Naive B cell (primary cell): ENCODE data around the gene USP30. TPM values are rescaled to one million over a fixed set of nuclear protein-coding genes. Genes with fewer than 3 reads are reported as not detected.
A peak's percentile ranks its signal among the peaks of the same experiment; 100 is the strongest.

ENCODE experiments used
- ATAC-seq, 2 donors: fragments of 150-1000 bp; cut with Tn5 transposase; 2 replicates each; pipeline ENCODE4 v1.10.0; 2021; ENCODE audit warnings: low read depth in 2 of 2, mild to moderate bottlenecking in 2 of 2, moderate library complexity in 2 of 2
- DNase-seq: peaks from one replicate; pipeline ENCODE4 v3.0.0; 2022
- H3K27ac Mint-ChIP-seq, 6 donors: one replicate each; pipeline ENCODE4 v1.8.0; 2020 to 2022; ENCODE audit warnings: mild to moderate bottlenecking in 6 of 6, mixed read lengths in 6 of 6, moderate library complexity in 5 of 6, inconsistent platforms in 2 of 6
- H3K27me3 Mint-ChIP-seq, 3 donors: one replicate each; pipeline ENCODE4 v1.8.0; 2021 to 2022; ENCODE audit warnings: mixed read lengths in 3 of 3, mild to moderate bottlenecking in 1 of 3
- H3K36me3 Mint-ChIP-seq, 2 donors: one replicate each; pipeline ENCODE4 v1.8.0; 2020 to 2022; ENCODE audit warnings: mixed read lengths in 2 of 2, inconsistent platforms in 1 of 2, mild to moderate bottlenecking in 1 of 2
- H3K4me1 Mint-ChIP-seq, 3 donors: one replicate each; pipeline ENCODE4 v1.8.0; 2020 to 2022; ENCODE audit warnings: mixed read lengths in 3 of 3, inconsistent platforms in 1 of 3, mild to moderate bottlenecking in 1 of 3, moderate library complexity in 1 of 3
- H3K4me3 Mint-ChIP-seq, 8 donors: one replicate each; pipeline ENCODE4 v1.8.0; 2020 to 2022; ENCODE audit warnings: mild to moderate bottlenecking in 8 of 8, mixed read lengths in 8 of 8, moderate library complexity in 8 of 8, inconsistent platforms in 2 of 8
- H3K9me3 Mint-ChIP-seq, 7 donors: one replicate each; pipeline ENCODE4 v1.8.0; 2020 to 2022; ENCODE audit warnings: mixed read lengths in 7 of 7, mild to moderate bottlenecking in 5 of 7, inconsistent platforms in 2 of 7, moderate library complexity in 1 of 7
- polyA plus RNA-seq, 6 donors: library from polyadenylated mRNA; unstranded; fragments of 300-500 nt; fragmentation: Illumina TruSeq; gene quantifications; one replicate each; pipeline ENCODE4 v1.2.3, GENCODE V29; 2021; ENCODE audit warnings: low read depth in 6 of 6

USP30 gene
- polyA plus RNA-seq, 6 donors from 2014 or later, result 3.7 to 16.3 (median 12.4) TPM

GRCh38 chr12:109058773-109059172, 6.4 kb downstream of the USP30 start:
- ATAC-seq (no peak), DNase-seq (no peak)
- Mint-ChIP-seq H3K27me3 (no peaks in the 10 kb centered on the region), H3K4me3 (no peak overlapping the region), H3K36me3 (peaks cover 4 to 7% of the 10 kb centered on the region in 2 donors), H3K9me3 (no peaks in the 10 kb centered on the region), H3K4me1 (peaks cover 6 to 10% (median 7%) of the 10 kb centered on the region in 3 donors), H3K27ac (no peak overlapping the region)

- no peak for ATAC-seq
- H3K36me3 Mint-ChIP-seq, result peaks cover 2 to 7% of the 10 kb centered on the region in 2 donors
- no peak for DNase-seq
- no peaks in the 10 kb centered on the region for H3K9me3 Mint-ChIP-seq
- H3K27ac Mint-ChIP-seq, result no peak overlapping the region
- H3K4me3 Mint-ChIP-seq, result no peak overlapping the region
- H3K4me1 Mint-ChIP-seq, result no peaks in the 10 kb centered on the region
- H3K27me3 Mint-ChIP-seq, result no peaks in the 10 kb centered on the region
Observed at GRCh38 chr12:109064143-109064542, 11.8 kb downstream of the USP30 start.

- DNase-seq, result no peak
- Mint-ChIP-seq H3K9me3 (no peaks in the 10 kb centered on the region), H3K4me1 (peaks cover 0 to 3% (median 0%) of the 10 kb centered on the region in 3 donors), H3K36me3 (peaks cover 11 to 13% of the 10 kb centered on the region in 2 donors), H3K27me3 (no peaks in the 10 kb centered on the region), H3K27ac (peak overlapping the region in 1 of 6 donors; percentile 45), H3K4me3 (no peak overlapping the region)
- no peak for ATAC-seq
Observed at GRCh38 chr12:109065154-109065852, 12.9 kb downstream of the USP30 start.

- Mint-ChIP-seq H3K9me3 (no peaks in the 10 kb centered on the region), H3K27ac (peak overlapping the region in 1 of 6 donors; percentile 61), H3K27me3 (no peaks in the 10 kb centered on the region), H3K36me3 (peaks cover 11 to 18% of the 10 kb centered on the region in 2 donors), H3K4me1 (peaks cover 0 to 3% (median 0%) of the 10 kb centered on the region in 3 donors), H3K4me3 (no peak overlapping the region)
- DNase-seq (no peak), ATAC-seq (no peak)
Observed at GRCh38 chr12:109065853-109066193, 13.4 kb downstream of the USP30 start.

- H3K4me1 Mint-ChIP-seq, result peaks cover 0 to 3% (median 0%) of the 10 kb centered on the region in 3 donors
- peaks cover 32 to 39% of the 10 kb centered on the region in 2 donors for H3K36me3 Mint-ChIP-seq
- no peaks in the 10 kb centered on the region for H3K9me3 Mint-ChIP-seq
- ATAC-seq (no peak), DNase-seq (no peak)
- no peaks in the 10 kb centered on the region for H3K27me3 Mint-ChIP-seq
- no peak overlapping the region for H3K4me3 Mint-ChIP-seq
- H3K27ac Mint-ChIP-seq, result peak overlapping the region in 3 of 6 donors; percentile 16 to 90 (median 66)
Observed at GRCh38 chr12:109069307-109070271, 17.2 kb downstream of the USP30 start.

- no peaks in the 10 kb centered on the region for H3K4me1 Mint-ChIP-seq
- DNase-seq, result no peak
- H3K4me3 Mint-ChIP-seq, result no peak overlapping the region
- H3K27me3 Mint-ChIP-seq, result no peaks in the 10 kb centered on the region
- ATAC-seq, result no peak
- no peak overlapping the region for H3K27ac Mint-ChIP-seq
- H3K36me3 Mint-ChIP-seq, result peaks cover 57 to 62% of the 10 kb centered on the region in 2 donors
- peaks cover 0 to 16% (median 10%) of the 10 kb centered on the region in 7 donors for H3K9me3 Mint-ChIP-seq
Observed at GRCh38 chr12:109074866-109075265, 22.5 kb downstream of the USP30 start.

- peaks cover 0 to 4% (median 0%) of the 10 kb centered on the region in 3 donors for H3K4me1 Mint-ChIP-seq
- H3K9me3 Mint-ChIP-seq, result peaks cover 0 to 17% (median 11%) of the 10 kb centered on the region in 7 donors
- peaks cover 37 to 42% of the 10 kb centered on the region in 2 donors for H3K36me3 Mint-ChIP-seq
- no peaks in the 10 kb centered on the region for H3K27me3 Mint-ChIP-seq
- H3K4me3 Mint-ChIP-seq, result no peak overlapping the region
- ATAC-seq, result no peak
- DNase-seq, result no peak
- H3K27ac Mint-ChIP-seq, result no peak overlapping the region
Observed at GRCh38 chr12:109082751-109083150, 30.4 kb downstream of the USP30 start.

- DNase-seq (no peak), ATAC-seq (no peak)
- Mint-ChIP-seq H3K27ac (no peak overlapping the region), H3K4me3 (no peak overlapping the region), H3K27me3 (no peaks in the 10 kb centered on the region), H3K36me3 (peaks cover 25 to 31% of the 10 kb centered on the region in 2 donors), H3K4me1 (peaks cover 0 to 4% (median 0%) of the 10 kb centered on the region in 3 donors), H3K9me3 (peaks cover 0 to 8% (median 3%) of the 10 kb centered on the region in 7 donors)
Observed at GRCh38 chr12:109084425-109084824, 32.0 kb downstream of the USP30 start.

- DNase-seq, result no peak
- no peaks in the 10 kb centered on the region for H3K27me3 Mint-ChIP-seq
- no peaks in the 10 kb centered on the region for H3K9me3 Mint-ChIP-seq
- no peak for ATAC-seq
- no peak overlapping the region for H3K27ac Mint-ChIP-seq
- peaks cover 0 to 5% (median 4%) of the 10 kb centered on the region in 3 donors for H3K4me1 Mint-ChIP-seq
- H3K36me3 Mint-ChIP-seq, result peaks cover 14 to 19% of the 10 kb centered on the region in 2 donors
- no peak overlapping the region for H3K4me3 Mint-ChIP-seq
Observed at GRCh38 chr12:109085590-109085989, 33.2 kb downstream of the USP30 start.

- H3K27ac Mint-ChIP-seq, result peak overlapping the region in 2 of 6 donors; percentile 65 to 73
- no peak overlapping the region for H3K4me3 Mint-ChIP-seq
- DNase-seq (no peak), ATAC-seq (no peak)
- peaks cover 7 to 10% of the 10 kb centered on the region in 2 donors for H3K36me3 Mint-ChIP-seq
- no peaks in the 10 kb centered on the region for H3K27me3 Mint-ChIP-seq
- no peaks in the 10 kb centered on the region for H3K9me3 Mint-ChIP-seq
- peaks cover 6 to 15% (median 14%) of the 10 kb centered on the region in 3 donors for H3K4me1 Mint-ChIP-seq
Observed at GRCh38 chr12:109087250-109087649, 34.9 kb downstream of the USP30 start.

GRCh38 chr12:109088818-109089217, 36.4 kb downstream of the USP30 start:
- Mint-ChIP-seq H3K4me1 (peaks cover 15 to 31% (median 30%) of the 10 kb centered on the region in 3 donors), H3K36me3 (peaks cover 0 to 7% of the 10 kb centered on the region in 2 donors), H3K9me3 (no peaks in the 10 kb centered on the region), H3K27me3 (no peaks in the 10 kb centered on the region), H3K27ac (peak overlapping the region in 2 of 6 donors; percentile 43 to 74), H3K4me3 (no peak overlapping the region)
- DNase-seq (no peak), ATAC-seq (no peak)

- no peaks in the 10 kb centered on the region for H3K27me3 Mint-ChIP-seq
- H3K4me1 Mint-ChIP-seq, result peaks cover 19 to 35% (median 30%) of the 10 kb centered on the region in 3 donors
- no peak overlapping the region for H3K4me3 Mint-ChIP-seq
- peaks cover 0 to 7% of the 10 kb centered on the region in 2 donors for H3K36me3 Mint-ChIP-seq
- H3K9me3 Mint-ChIP-seq, result no peaks in the 10 kb centered on the region
- no peak for DNase-seq
- ATAC-seq, result no peak
- peak overlapping the region in 3 of 6 donors; percentile 41 to 72 (median 56) for H3K27ac Mint-ChIP-seq
Observed at GRCh38 chr12:109089683-109090082, 37.3 kb downstream of the USP30 start.

- Mint-ChIP-seq H3K4me1 (peaks cover 19 to 35% (median 30%) of the 10 kb centered on the region in 3 donors), H3K4me3 (peak overlapping the region; percentile 75 to 95 (median 91)), H3K27ac (peak overlapping the region; percentile 91 to 97 (median 95)), H3K36me3 (no peaks in the 10 kb centered on the region), H3K27me3 (no peaks in the 10 kb centered on the region), H3K9me3 (no peaks in the 10 kb centered on the region)
- DNase-seq (no peak), ATAC-seq (no peak)
Observed at GRCh38 chr12:109092497-109093021, 40.2 kb downstream of the USP30 start.
